Gastrocnemius medialis (tissue), 4 donors: Measurements from ENCODE around the gene CIB4. TPM values are rescaled to one million over a fixed set of nuclear protein-coding genes. Genes with fewer than 3 reads are reported as not detected.

Experiments used
- ATAC-seq, 2 donors: fragments of 150-250 bp; one replicate each; pipeline ENCODE4 v1.9.1; 2016
- DNase-seq, 2 donors: peaks; one replicate each; pipeline ENCODE4 v3.0.0-alpha.2; 2019
- H3K27ac ChIP-seq, 4 donors: fragments of 200-600 bp; sonication (generic); 1 replicate in 1 of 4; 2 replicates in 3 of 4; pipeline ENCODE4 v1.5.1; 2016 to 2018; ENCODE audit warnings: mild to moderate bottlenecking in 2 of 4, moderate library complexity in 1 of 4
- H3K27me3 ChIP-seq, 3 donors: fragments of 200-600 bp; sonication (generic) in 2 of 3; 1 replicate in 1 of 3; 2 replicates in 2 of 3; pipeline versions ENCODE4 v1.5.1 to v1.6.0; 2016 to 2019; ENCODE audit warnings: mild to moderate bottlenecking in 1 of 3, moderate library complexity in 1 of 3
- H3K36me3 ChIP-seq, 2 donors: fragments of 200-600 bp; sonication (generic) in 1 of 2; one replicate each; pipeline ENCODE4 v1.5.1; 2017 to 2018
- H3K4me1 ChIP-seq, 2 donors: fragments of 200-600 bp; sonication (generic) in 1 of 2; one replicate each; pipeline ENCODE4 v1.5.1; 2016 to 2017; ENCODE audit warnings: mild to moderate bottlenecking in 2 of 2
- H3K4me3 ChIP-seq, 4 donors: fragments of 200-600 bp; sonication (generic) in 3 of 4; 1 replicate in 1 of 4; 2 replicates in 3 of 4; pipeline ENCODE4 v1.5.1; 2016 to 2019; ENCODE audit warnings: mild to moderate bottlenecking in 2 of 4
- H3K9me3 ChIP-seq, 3 donors: fragments of 200-600 bp; sonication (generic) in 2 of 3; 1 replicate in 1 of 3; 2 replicates in 2 of 3; pipeline ENCODE4 v1.5.1; 2016 to 2019
- POLR2A ChIP-seq, 2 donors: fragments of 450-650 bp; IDR thresholded peaks; one replicate each; pipeline ENCODE4 v1.6.1; 2017; ENCODE audit warnings: antibody characterized with exemption in 2 of 2, mild to moderate bottlenecking in 2 of 2, moderate library complexity in 2 of 2
- in situ Hi-C, 4 donors: fragments of 200-750 bp; cut with MboI; loops; one replicate each; pipeline versions ENCODE4 v1.15.0 to v1.8.0; 2017; ENCODE audit warnings: low sequenced_read_pairs in 4 of 4
- intact Hi-C: fragments of 100-400 bp; cut with DNase I; formaldehyde crosslinking; loops from one replicate; pipeline ENCODE4 v1.15.1; 2023; ENCODE audit warnings: low total_unique reads
- total RNA-seq, 4 donors: library from RNA; depleted of rRNA; stranded (reverse); fragments of >200 nt; gene quantifications; one replicate each; pipeline versions ENCODE4 v1.1.0 to v1.2.3, GENCODE V29; 2016
- TF ChIP-seq, protein P1 (sequence below), 5 experiments: fragments of 450-650 bp in 3 of 5; fragments of 200-600 bp in 2 of 5; sonication (generic) in 2 of 5; IDR thresholded peaks in 4 of 5; conservative IDR thresholded peaks in 1 of 5; 1 replicate in 4 of 5; 2 replicates in 1 of 5; pipeline ENCODE4 v1.5.1; 2016 to 2019; ENCODE audit warnings: antibody characterized with exemption in 5 of 5, mild to moderate bottlenecking in 3 of 5, moderate library complexity in 3 of 5

The CIB4 gene
- total RNA-seq, 4 donors from 2014 or later: not detected

DNA sequence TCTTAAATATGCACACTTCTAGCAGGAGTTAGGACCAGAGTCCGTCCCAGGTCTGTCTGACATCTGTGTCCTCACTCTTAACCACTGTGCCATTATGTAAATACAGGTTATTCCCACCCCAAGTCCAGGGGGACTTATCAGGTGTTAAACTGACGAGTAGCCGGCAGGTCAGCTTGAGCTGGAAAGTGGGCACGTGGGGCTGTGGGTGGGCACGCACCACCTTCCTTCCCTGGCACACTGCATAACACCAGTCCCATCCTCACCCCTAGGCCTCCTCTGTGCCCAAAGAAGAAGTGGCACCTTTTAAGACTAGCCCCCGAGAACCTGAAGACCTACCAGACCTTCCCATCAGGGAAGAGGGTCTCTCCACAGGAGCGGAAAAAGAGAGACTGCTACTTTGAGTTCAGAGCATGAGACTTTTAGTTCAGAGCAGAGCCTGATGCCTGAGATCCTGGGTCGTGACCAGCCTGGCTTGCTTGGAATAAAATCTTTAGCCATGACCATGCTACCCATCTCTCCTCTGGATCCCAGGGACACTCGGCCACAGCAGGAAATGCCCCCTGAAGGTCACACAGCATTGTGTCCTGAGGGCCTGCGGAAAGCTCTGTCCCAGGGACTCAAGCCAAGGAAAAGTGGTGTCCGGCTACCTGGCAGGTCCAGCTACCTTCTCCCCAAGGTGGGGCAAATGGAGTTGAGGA lies 62.0 kb downstream of the CIB4 start:
- Histone ChIP-seq H3K4me1 (no peaks in the 10 kb centered on the region), H3K4me3 (no peak overlapping the region), H3K36me3 (no peaks in the 10 kb centered on the region), H3K27ac (no peak overlapping the region), H3K27me3 (peaks cover 0 to 8% (median 0%) of the 10 kb centered on the region in 3 donors), H3K9me3 (no peaks in the 10 kb centered on the region)
- no peak for TF ChIP-seq POLR2A (IDR thresholded peaks at IDR 0.05)
- TF ChIP-seq, protein P1, sequence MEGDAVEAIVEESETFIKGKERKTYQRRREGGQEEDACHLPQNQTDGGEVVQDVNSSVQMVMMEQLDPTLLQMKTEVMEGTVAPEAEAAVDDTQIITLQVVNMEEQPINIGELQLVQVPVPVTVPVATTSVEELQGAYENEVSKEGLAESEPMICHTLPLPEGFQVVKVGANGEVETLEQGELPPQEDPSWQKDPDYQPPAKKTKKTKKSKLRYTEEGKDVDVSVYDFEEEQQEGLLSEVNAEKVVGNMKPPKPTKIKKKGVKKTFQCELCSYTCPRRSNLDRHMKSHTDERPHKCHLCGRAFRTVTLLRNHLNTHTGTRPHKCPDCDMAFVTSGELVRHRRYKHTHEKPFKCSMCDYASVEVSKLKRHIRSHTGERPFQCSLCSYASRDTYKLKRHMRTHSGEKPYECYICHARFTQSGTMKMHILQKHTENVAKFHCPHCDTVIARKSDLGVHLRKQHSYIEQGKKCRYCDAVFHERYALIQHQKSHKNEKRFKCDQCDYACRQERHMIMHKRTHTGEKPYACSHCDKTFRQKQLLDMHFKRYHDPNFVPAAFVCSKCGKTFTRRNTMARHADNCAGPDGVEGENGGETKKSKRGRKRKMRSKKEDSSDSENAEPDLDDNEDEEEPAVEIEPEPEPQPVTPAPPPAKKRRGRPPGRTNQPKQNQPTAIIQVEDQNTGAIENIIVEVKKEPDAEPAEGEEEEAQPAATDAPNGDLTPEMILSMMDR (IDR thresholded peaks at IDR 0.05 in 4 of 5, conservative IDR thresholded peaks at IDR 0.05 in 1 of 5): no peak
- no peak for DNase-seq
- intact Hi-C loops (no loop called here), in situ Hi-C loops (no loop called here)
- ATAC-seq: no peak

GRCh38 chr2:26578581-26578980 lies 62.6 kb downstream of the CIB4 start:
- H3K9me3 ChIP-seq: no peaks in the 10 kb centered on the region
- no peak overlapping the region for H3K4me3 ChIP-seq
- no peaks in the 10 kb centered on the region for H3K4me1 ChIP-seq
- in situ Hi-C loops: no loop called here
- H3K27me3 ChIP-seq: peaks cover 0 to 6% (median 0%) of the 10 kb centered on the region in 3 donors
- TF ChIP-seq POLR2A (IDR thresholded peaks at IDR 0.05): no peak
- ATAC-seq: no peak
- no peak overlapping the region for H3K27ac ChIP-seq
- peak in 1 of 2 donors; percentile 1 for DNase-seq
- H3K36me3 ChIP-seq: no peaks in the 10 kb centered on the region
- intact Hi-C loops: no loop called here

GRCh38 chr2:26578113-26578458 lies 63.1 kb downstream of the CIB4 start:
- no peak for TF ChIP-seq POLR2A (IDR thresholded peaks at IDR 0.05)
- TF ChIP-seq, protein P1 (IDR thresholded peaks at IDR 0.05 in 4 of 5, conservative IDR thresholded peaks at IDR 0.05 in 1 of 5): peak in 1 of 5 experiments; percentile 2
- H3K27ac ChIP-seq: no peak overlapping the region
- H3K9me3 ChIP-seq: no peaks in the 10 kb centered on the region
- DNase-seq: no peak
- H3K4me3 ChIP-seq: no peak overlapping the region
- in situ Hi-C loops (no loop called here), intact Hi-C loops (no loop called here)
- H3K27me3 ChIP-seq: peaks cover 0 to under 1% (median 0%) of the 10 kb centered on the region in 3 donors
- peak; percentile 13 to 22 for ATAC-seq
- no peaks in the 10 kb centered on the region for H3K4me1 ChIP-seq
- H3K36me3 ChIP-seq: no peaks in the 10 kb centered on the region

DNA sequence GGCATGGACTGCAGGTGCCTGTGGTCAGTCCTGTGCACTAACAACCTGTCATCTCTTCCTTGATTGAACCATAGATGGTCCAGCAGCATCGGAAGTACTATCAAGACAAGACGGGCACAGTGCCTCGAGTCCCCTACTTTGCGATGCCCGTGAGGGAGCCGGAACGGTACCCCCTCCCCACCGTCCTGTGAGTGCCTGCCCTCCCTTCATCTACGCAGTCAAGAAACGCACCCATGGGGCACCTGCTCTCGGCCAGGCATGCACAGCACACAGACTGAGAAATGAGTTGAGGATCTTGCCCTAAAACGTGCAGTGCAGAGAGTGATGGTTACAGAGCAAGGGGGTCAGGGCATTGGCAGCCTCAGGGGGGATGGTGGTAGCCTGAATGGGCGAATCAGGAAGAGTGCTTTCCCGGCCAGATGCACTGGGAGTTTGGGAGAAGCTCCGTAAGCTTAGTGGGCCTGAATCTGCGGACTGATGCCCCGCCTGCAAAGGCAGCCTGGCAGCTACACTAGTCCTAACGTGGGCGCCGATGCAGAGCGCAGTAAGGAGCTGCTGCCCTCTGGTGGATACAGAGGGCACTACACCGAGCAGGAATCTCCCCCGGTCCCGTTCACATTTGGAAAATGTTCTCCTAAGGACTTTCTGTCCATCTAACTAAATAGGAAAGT lies 63.6 kb downstream of the CIB4 start:
- intact Hi-C loops (loop anchor here (1.0 kb wide), 1 partner anchor 74 kb away; no protein-coding TSS in a partner anchor), in situ Hi-C loops (no loop called here)
- Histone ChIP-seq H3K27ac (no peak overlapping the region), H3K27me3 (no peaks in the 10 kb centered on the region), H3K4me3 (no peak overlapping the region), H3K4me1 (no peaks in the 10 kb centered on the region), H3K36me3 (no peaks in the 10 kb centered on the region), H3K9me3 (no peaks in the 10 kb centered on the region)
- TF ChIP-seq, protein P1 (IDR thresholded peaks at IDR 0.05 in 4 of 5, conservative IDR thresholded peaks at IDR 0.05 in 1 of 5): peak; percentile 84 to 98 (median 89)
- no peak for TF ChIP-seq POLR2A (IDR thresholded peaks at IDR 0.05)
- ATAC-seq: peak; percentile 80 to 95
- DNase-seq: peak; percentile 29 to 42
